GM12892 (cell line): ENCODE results near the gene GOLT1A.

Source experiments
- DNase-seq: peaks from one replicate; pipeline ENCODE4 v3.0.0; 2011; ENCODE audit not compliant: insufficient read length
- FAIRE-seq: peaks from 2 replicates; lab custom pipeline; 2011; peaks lifted over from hg19 to GRCh38; lab: Jason Lieb, UNC
- POLR2A ChIP-seq: IDR thresholded peaks from 2 replicates; pipeline ENCODE4 v1.6.1; 2011; ENCODE audit warnings: low read depth, low read length, control low read depth
- POLR2AphosphoS5 ChIP-seq: IDR thresholded peaks from 2 replicates; pipeline ENCODE4 v1.6.1; 2011; ENCODE audit warnings: low read depth, low read length, control low read depth
- TAF1 ChIP-seq: IDR thresholded peaks from 2 replicates; pipeline ENCODE4 v1.6.1; 2011; ENCODE audit warnings: low read depth, mild to moderate bottlenecking, control low read depth, low read length, borderline replicate concordance

Gene GOLT1A

GRCh38 chr1:204206121-204206520 lies 7.7 kb downstream of the GOLT1A start:
- FAIRE-seq: no peak
- TF ChIP-seq POLR2AphosphoS5 (no peak), TAF1 (no peak), POLR2A (no peak)
- no peak for DNase-seq

DNA sequence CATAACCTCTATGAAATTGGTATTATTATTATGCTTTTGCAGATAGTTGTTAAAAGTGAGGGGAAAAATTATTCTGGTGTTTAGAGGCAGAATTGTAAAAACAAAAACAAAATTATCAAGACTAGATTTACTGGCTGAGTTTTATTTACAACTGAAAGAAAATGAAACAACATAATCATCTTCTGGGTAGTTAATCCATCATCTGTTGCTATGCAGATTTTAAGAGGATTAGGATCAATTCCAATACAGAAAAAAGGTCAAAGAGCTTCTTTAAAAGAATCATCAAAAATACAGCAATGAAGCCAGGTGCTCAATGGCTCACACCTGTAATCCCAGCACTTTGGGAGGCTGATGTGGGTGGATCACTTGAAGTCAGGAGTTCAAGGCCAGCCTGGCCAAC lies 8.3 kb downstream of the GOLT1A start:
- TF ChIP-seq POLR2AphosphoS5: no peak
- no peak for TF ChIP-seq TAF1
- no peak for TF ChIP-seq POLR2A
- FAIRE-seq (no peak), DNase-seq (no peak)

GRCh38 chr1:204204944-204205343 lies 8.8 kb downstream of the GOLT1A start:
- DNase-seq: no peak
- no peak for TF ChIP-seq TAF1
- TF ChIP-seq POLR2AphosphoS5: no peak
- no peak for TF ChIP-seq POLR2A
- no peak for FAIRE-seq

DNA sequence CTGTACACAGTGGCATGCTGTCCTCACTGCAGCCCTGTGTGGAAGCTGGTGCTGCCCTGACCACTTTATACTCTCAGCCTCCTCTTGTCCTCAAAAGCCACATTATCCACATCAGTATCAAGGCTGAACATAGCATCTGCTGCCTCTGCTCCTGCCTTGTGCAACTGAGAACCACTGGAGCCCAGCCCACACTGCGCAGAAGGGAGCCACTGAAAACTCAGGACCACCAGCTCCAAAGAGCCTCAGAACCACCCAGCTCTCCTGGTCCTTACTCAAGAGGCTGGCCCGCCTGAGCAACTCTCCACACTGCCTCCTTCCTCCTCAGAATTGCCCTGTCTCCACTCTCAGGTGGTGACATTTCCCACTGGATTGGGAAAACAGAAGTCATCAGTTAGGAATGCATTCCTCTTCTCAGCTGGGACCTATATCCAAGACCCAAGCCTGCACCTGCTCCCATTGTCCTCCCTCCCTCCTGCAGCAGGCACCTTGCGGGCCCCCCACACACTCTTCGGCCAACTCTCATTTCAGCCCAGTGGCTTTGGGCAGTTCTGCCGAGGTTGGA lies 10.5 kb downstream of the GOLT1A start:
- FAIRE-seq (no peak), DNase-seq (no peak)
- TF ChIP-seq POLR2A (no peak), POLR2AphosphoS5 (no peak), TAF1 (no peak)

DNA sequence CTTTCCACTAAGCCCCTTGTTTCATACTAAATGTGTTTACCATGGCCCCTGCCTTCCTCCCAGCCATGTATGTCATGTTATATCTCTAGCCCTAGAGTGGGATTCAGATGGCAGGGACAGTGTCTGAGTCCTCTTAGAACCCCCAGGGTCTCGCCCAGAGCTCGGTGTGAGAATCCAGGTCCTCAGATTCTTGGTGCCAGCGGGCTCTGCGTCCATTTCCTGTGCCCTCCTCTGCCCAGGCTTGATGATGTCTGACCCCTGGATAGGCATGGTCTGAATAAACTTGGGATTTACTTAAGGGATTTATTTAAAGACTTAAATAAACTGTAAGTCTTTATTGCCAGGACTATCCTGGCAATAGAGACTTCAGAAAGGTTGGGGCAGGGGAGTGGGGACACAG lies 11.3 kb downstream of the GOLT1A start:
- no peak for FAIRE-seq
- no peak for DNase-seq

GRCh38 chr1:204201348-204202040 lies 12.3 kb downstream of the GOLT1A start:
- TF ChIP-seq TAF1 (no peak), POLR2A (no peak), POLR2AphosphoS5 (no peak)
- DNase-seq (no peak), FAIRE-seq (no peak)

More for the DNA sequence above, 11.3 kb downstream of the GOLT1A start:
- TF ChIP-seq POLR2A (no peak), TAF1 (no peak), POLR2AphosphoS5 (no peak)

DNA sequence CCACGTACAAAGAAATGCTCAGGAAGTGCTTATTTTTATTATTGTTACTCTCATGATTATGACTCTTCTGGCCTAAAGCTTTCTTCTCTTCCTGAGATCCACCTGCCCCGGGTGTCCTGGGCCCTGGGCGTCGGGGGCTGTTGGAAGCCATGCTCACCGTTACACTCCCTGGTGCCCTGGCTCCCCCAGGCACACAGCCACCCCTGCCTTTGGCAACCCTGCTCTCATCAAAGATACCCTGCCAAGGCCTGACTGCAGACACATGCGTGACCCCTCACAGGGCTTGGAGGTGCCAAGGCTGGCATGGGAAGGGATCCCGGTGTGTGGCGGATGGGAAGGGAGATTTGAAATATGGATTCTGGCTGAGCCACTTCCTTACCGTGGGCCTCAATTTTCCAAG lies 14.2 kb downstream of the GOLT1A start:
- DNase-seq (no peak), FAIRE-seq (no peak)
- no peak for TF ChIP-seq TAF1
- no peak for TF ChIP-seq POLR2AphosphoS5
- no peak for TF ChIP-seq POLR2A

DNA sequence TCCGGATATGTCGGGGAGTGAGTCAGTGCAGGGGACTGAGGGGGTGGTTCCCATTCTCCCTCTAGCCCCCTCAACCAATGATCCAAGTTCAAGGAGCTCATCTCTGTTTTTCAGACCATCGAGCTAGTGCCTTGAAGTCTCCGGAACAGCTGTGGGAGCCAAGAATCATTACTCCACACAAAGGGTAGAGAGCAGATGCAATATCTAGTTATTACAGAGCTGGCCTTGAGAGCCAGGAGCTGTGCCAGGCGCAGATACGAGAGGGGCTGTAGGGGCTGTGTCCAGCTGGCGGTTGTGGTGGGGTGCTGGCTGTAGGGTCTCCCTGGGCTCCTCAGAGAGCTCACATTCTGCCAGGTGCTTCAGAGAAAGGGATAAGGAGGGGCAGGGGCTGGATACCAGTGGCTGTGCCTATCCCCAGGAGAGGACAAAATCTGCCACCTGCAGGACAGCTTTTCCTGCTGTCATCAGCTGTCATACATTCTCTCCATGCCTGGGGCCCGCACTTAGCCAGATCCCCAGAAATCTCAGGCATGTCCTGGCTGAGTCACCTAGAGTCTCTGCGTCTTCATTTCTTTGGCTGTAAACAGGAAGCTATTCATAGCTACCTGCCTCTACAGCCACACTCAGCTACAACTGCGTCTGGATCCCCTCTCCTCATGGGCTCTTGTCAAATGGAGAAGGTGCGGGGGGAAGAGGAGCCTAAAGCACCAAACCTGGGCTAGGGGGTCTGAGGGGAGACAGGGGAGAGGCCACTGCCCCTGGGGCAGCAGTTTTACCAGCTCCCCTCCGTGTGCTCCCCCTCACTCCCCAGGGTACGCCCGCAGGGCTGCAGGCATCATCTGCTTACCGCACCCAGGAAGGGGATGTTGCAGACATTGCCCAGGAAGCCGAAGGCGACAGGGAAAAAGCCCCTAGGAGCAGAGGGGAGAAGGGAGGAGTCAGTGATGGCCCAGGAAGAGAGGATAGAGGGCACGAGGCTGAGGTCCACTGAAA lies 15.1 kb downstream of the GOLT1A start:
- TF ChIP-seq TAF1: no peak
- no peak for TF ChIP-seq POLR2AphosphoS5
- no peak for TF ChIP-seq POLR2A
- no peak for FAIRE-seq
- DNase-seq: no peak

DNA sequence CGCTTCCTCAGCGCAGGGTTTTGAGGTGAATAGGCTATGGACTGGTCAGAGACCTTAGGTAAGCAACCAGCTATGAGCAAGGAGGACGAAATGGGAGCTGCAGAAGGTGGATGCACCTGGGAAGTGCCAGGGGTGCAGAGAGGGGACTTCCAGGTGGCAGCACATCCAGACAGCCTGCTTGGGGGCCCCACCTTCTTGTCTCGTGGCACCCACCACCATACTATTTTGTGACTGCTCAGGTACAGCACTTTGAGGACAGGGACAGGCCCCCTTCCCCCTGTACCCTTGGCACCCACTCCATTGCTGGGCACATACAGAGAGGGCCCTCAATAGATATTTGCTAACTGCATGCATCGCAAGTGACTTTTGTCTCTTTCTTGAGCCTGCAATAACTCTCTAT lies 16.7 kb downstream of the GOLT1A start:
- DNase-seq (no peak), FAIRE-seq (no peak)
- no peak for TF ChIP-seq POLR2A
- no peak for TF ChIP-seq TAF1
- no peak for TF ChIP-seq POLR2AphosphoS5

DNA sequence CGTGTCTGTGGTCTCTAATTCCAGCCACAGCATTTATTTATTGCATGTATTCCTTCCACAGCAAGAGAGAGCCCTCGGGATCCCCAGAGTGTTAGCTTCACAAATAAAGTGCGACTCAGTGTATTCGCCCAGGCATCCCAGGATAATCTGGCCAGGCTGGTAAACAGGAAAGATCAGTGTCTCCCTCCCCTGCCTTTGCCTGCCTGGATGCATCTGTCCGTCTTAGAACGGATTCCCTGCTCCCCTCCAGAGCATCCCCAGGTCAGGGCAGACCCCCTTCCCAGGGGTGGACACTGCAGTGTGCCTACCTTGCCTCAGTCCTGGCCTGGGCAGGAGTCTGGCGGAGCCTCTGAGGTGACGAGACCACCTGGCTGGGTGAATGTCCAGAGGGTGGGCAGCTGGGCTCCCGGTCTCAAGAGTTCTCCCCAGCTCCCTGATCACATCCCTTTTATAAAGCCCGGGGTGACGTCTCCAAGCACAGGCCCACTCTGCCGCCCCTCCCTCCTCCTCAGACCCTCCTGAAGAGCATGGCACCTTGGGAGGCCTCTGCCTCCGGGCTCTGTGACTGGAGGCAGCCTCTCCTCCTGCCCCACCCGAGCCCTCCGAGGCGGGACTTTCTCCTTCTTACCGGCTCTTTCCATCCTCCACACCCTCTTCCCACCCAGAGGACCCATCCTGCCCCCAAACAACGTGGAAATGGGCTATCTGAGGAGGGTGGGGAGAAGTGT lies 17.6 kb downstream of the GOLT1A start, which contains the start of gene KISS1:
KISS1 (minus strand) TSS at position 424 of the 728 bp plus-strand sequence. CDS start 3,615 bp downstream, outside the sequence.
- no peak for FAIRE-seq
- no peak for TF ChIP-seq TAF1
- TF ChIP-seq POLR2A: no peak
- TF ChIP-seq POLR2AphosphoS5: no peak
- no peak for DNase-seq

DNA sequence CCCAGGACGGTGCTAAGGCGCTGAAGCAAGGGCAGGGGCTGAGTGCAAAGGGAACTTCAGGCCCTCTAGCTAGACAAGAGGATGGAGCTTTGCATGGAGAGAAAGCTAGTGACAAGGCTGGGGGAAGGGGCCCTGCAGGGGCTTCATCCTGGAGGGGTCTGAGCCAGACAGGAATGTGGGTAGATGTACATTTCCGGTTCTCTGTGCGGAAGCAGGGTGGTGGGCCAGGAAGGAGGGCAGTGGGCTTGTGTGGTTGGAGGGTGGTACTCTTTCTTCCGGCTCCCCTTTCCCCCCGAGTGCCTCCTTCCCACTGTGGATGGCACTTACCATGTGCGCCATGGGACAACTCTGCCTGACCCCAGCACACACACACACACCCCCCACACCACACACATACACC lies 19.0 kb downstream of the GOLT1A start:
- no peak for DNase-seq
- no peak for FAIRE-seq
- TF ChIP-seq POLR2A: no peak
- no peak for TF ChIP-seq POLR2AphosphoS5
- TF ChIP-seq TAF1: no peak
